GM10248 (cell line): ENCODE results near the gene HEYL.
A peak's percentile ranks its signal among the peaks of the same experiment; 100 is the strongest.

ENCODE experiments used
- CTCF ChIA-PET: fragments of 300-600 bp; sonication (Branson Sonifier 250); formaldehyde crosslinking; extraction: SDS; loops from one replicate; lab custom pipeline; 2021; ENCODE audit warnings: antibody characterized with exemption; lab: Yijun Ruan, JAX
- POLR2A ChIA-PET: fragments of 350-650 bp; sonication (Branson Sonifier 250); formaldehyde crosslinking; extraction: SDS; loops from one replicate; lab custom pipeline; 2020; ENCODE audit warnings: antibody characterized with exemption; lab: Yijun Ruan, JAX
- DNase-seq: peaks from one replicate; pipeline ENCODE4 v3.0.0; 2012; ENCODE audit errors: extremely low spot score
- CTCF ChIP-seq: IDR thresholded peaks from 2 replicates; pipeline ENCODE4 v1.5.1; 2012; ENCODE audit warnings: mild to moderate bottlenecking, low read depth; ENCODE audit errors: extremely low read depth, missing control alignments, control extremely low read depth

Gene HEYL

GRCh38 chr1:39662861-39663260 is 23.4 kb upstream of the HEYL start:
- ChIA-PET POLR2A (no interaction called here), CTCF (interaction anchor here (1.3 to 13.2 kb wide), 4 partner anchors 9 to 57 kb away, joined by 4 to 307 read pairs (median 6); no protein-coding TSS in a partner anchor)
- DNase-seq, result no peak
- TF ChIP-seq CTCF, result no peak

- DNase-seq, result no peak
- TF ChIP-seq CTCF, result no peak
- ChIA-PET POLR2A (no interaction called here), CTCF (interaction anchor here (0.8 to 13.2 kb wide), 13 partner anchors 10 to 390 kb away, joined by 3 to 307 read pairs (median 27); partner anchors contain the start of genes HEYL and NT5C1A)
Measured at GRCh38 chr1:39659538-39659937, 20.1 kb upstream of the HEYL start.

- POLR2A ChIA-PET, result no interaction called here
- DNase-seq, result no peak
Measured at GRCh38 chr1:39659110-39659509, 19.7 kb upstream of the HEYL start.

GRCh38 chr1:39657923-39658485 is 18.6 kb upstream of the HEYL start:
- CTCF ChIA-PET, result interaction anchor here (0.6 to 13.2 kb wide), 55 partner anchors 8 to 566 kb away, joined by 3 to 307 read pairs (median 5); partner anchors contain the start of genes HEYL, HPCAL4, NT5C1A and PABPC4
- POLR2A ChIA-PET, result interaction anchor here (0.5 kb wide), 1 partner anchor 105 kb away, joined by 3 read pairs; no protein-coding TSS in a partner anchor
- peak; percentile 81 for TF ChIP-seq CTCF
- DNase-seq, result peak; percentile 72

More at GRCh38 chr1:39659110-39659509, 19.7 kb upstream of the HEYL start:
- CTCF ChIA-PET, result interaction anchor here (0.9 to 13.2 kb wide), 35 partner anchors 9 to 567 kb away, joined by 3 to 307 read pairs (median 6); partner anchors contain the start of genes HEYL, HPCAL4 and NT5C1A
- no peak for TF ChIP-seq CTCF

GRCh38 chr1:39657402-39657801 is 18.0 kb upstream of the HEYL start:
- no peak for TF ChIP-seq CTCF
- CTCF ChIA-PET, result interaction anchor here (0.6 to 13.2 kb wide), 44 partner anchors 10 to 559 kb away, joined by 3 to 307 read pairs (median 6); partner anchors contain the start of genes HEYL, HPCAL4, NT5C1A and PABPC4
- POLR2A ChIA-PET, result interaction anchor here (0.5 kb wide), 1 partner anchor 104 kb away, joined by 3 read pairs; no protein-coding TSS in a partner anchor
- no peak for DNase-seq

- no peak for DNase-seq
- TF ChIP-seq CTCF, result no peak
- ChIA-PET CTCF (interaction anchor here (3.2 to 13.2 kb wide), 5 partner anchors 9 to 558 kb away, joined by 17 to 307 read pairs (median 71); partner anchors contain the start of gene NT5C1A), POLR2A (no interaction called here)
Measured at GRCh38 chr1:39656391-39656790, 16.9 kb upstream of the HEYL start.
